ENCODE results near the gene CCDC97.

The CCDC97 gene

GRCh38 chr19:41325947-41326706, 16.2 kb downstream of the CCDC97 start:
- ChIA-PET CTCF (no interaction called here), POLR2A (ENCODE audit: low non-redundant PET) (interaction anchor here (0.6 kb wide), 1 partner anchor 64 kb away, joined by 13 read pairs; no protein-coding TSS in a partner anchor)
- no peak for TF ChIP-seq CTCF (conservative IDR thresholded peaks at IDR 0.05; ENCODE audit: low read depth)
- DNase-seq (ENCODE audit: low spot score), result no peak
- H3K27ac ChIP-seq, result peak overlapping the region; percentile 97

- POLR2A ChIA-PET (ENCODE audit: low non-redundant PET), result interaction anchor here (1.3 kb wide), 1 partner anchor 25 kb away, joined by 7 read pairs; no protein-coding TSS in a partner anchor
- no peak for DNase-seq (ENCODE audit: low spot score)
- no peak for TF ChIP-seq CTCF (conservative IDR thresholded peaks at IDR 0.05; ENCODE audit: low read depth)
- CTCF ChIA-PET, result interaction anchor here (0.7 kb wide), 1 partner anchor 18 kb away, joined by 3 read pairs; no protein-coding TSS in a partner anchor
- H3K27ac ChIP-seq, result peak overlapping the region; percentile 97
These were observed 17.2 kb downstream of the CCDC97 start for GRCh38 chr19:41327076-41327575.

- H3K27ac ChIP-seq, result peak overlapping the region; percentile 97
- ChIA-PET CTCF (interaction anchor here (0.5 to 0.7 kb wide), 2 partner anchors 19 to 27 kb away, joined by 3 read pairs; no protein-coding TSS in a partner anchor), POLR2A (ENCODE audit: low non-redundant PET) (interaction anchor here (1.3 kb wide), 1 partner anchor 24 kb away, joined by 7 read pairs; no protein-coding TSS in a partner anchor)
- no peak for TF ChIP-seq CTCF (conservative IDR thresholded peaks at IDR 0.05; ENCODE audit: low read depth)
- peak; percentile 92 for DNase-seq (ENCODE audit: low spot score)
These were observed 17.7 kb downstream of the CCDC97 start for GRCh38 chr19:41327576-41328156.

- ChIA-PET CTCF (interaction anchor here (0.5 to 0.7 kb wide), 2 partner anchors 27 to 37 kb away, joined by 3 read pairs; no protein-coding TSS in a partner anchor), POLR2A (ENCODE audit: low non-redundant PET) (interaction anchor here (1.3 kb wide), 1 partner anchor 23 kb away, joined by 7 read pairs; no protein-coding TSS in a partner anchor)
- peak overlapping the region; percentile 97 for H3K27ac ChIP-seq
- TF ChIP-seq CTCF (conservative IDR thresholded peaks at IDR 0.05; ENCODE audit: low read depth), result no peak
- no peak for DNase-seq (ENCODE audit: low spot score)
These were observed 18.3 kb downstream of the CCDC97 start for GRCh38 chr19:41328157-41328841.

- peak overlapping the region; percentile 97 for H3K27ac ChIP-seq
- POLR2A ChIA-PET (ENCODE audit: low non-redundant PET), result no interaction called here
- TF ChIP-seq CTCF (conservative IDR thresholded peaks at IDR 0.05; ENCODE audit: low read depth), result no peak
- CTCF ChIA-PET, result interaction anchor here (0.7 kb wide), 1 partner anchor 36 kb away, joined by 3 read pairs; no protein-coding TSS in a partner anchor
- DNase-seq (ENCODE audit: low spot score), result no peak
These were observed 18.9 kb downstream of the CCDC97 start for GRCh38 chr19:41328842-41329225.

GRCh38 chr19:41330481-41330880, 20.5 kb downstream of the CCDC97 start:
- POLR2A ChIA-PET (ENCODE audit: low non-redundant PET), result no interaction called here
- no peak for TF ChIP-seq CTCF (conservative IDR thresholded peaks at IDR 0.05; ENCODE audit: low read depth)
- peak overlapping the region; percentile 97 for H3K27ac ChIP-seq
- CTCF ChIA-PET, result no interaction called here
- no peak for DNase-seq (ENCODE audit: low spot score)
